Measurements from ENCODE around the gene COL1A1.

DNA sequence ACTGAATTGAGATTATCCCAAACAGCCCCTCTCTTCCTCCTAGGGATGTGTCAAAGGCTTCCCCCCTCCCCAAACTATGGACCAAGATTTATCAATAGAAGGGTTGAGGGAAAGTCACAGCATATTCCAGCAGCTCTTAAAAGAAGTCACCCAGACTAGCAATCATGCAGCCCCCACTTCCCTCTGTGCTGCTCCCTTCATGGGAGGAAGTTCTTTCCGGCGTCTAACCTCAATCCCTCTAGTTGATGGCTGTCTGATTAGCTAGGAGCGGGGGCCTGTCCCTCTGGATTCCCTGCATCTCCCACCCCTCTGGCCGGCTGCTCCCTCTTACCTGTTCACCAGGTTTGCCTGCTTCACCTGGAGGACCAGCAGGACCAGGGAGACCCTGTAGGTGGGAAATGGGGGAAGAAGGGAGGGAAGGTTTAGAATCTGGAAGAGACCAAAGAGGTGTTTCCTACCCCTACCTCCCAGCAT, 9.2 kb downstream of the COL1A1 start:
- TF ChIP-seq EP300 (IDR thresholded peaks at IDR 0.05) (no peak), POLR2A (IDR thresholded peaks at IDR 0.05) (no peak)
- TF ChIP-seq, protein P1, sequence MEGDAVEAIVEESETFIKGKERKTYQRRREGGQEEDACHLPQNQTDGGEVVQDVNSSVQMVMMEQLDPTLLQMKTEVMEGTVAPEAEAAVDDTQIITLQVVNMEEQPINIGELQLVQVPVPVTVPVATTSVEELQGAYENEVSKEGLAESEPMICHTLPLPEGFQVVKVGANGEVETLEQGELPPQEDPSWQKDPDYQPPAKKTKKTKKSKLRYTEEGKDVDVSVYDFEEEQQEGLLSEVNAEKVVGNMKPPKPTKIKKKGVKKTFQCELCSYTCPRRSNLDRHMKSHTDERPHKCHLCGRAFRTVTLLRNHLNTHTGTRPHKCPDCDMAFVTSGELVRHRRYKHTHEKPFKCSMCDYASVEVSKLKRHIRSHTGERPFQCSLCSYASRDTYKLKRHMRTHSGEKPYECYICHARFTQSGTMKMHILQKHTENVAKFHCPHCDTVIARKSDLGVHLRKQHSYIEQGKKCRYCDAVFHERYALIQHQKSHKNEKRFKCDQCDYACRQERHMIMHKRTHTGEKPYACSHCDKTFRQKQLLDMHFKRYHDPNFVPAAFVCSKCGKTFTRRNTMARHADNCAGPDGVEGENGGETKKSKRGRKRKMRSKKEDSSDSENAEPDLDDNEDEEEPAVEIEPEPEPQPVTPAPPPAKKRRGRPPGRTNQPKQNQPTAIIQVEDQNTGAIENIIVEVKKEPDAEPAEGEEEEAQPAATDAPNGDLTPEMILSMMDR (IDR thresholded peaks at IDR 0.05) = no peak

Data from ovary (tissue), 3 donors.